ENCODE data around the gene FNDC3B. TPM values are rescaled to one million over a fixed set of nuclear protein-coding genes. Genes with fewer than 3 reads are reported as not detected.
A peak's percentile ranks its signal among the peaks of the same experiment; 100 is the strongest.

FNDC3B gene
- total and polyA plus RNA-seq, 4 donors, result 23.3 to 74.2 (median 32.9) TPM

DNA sequence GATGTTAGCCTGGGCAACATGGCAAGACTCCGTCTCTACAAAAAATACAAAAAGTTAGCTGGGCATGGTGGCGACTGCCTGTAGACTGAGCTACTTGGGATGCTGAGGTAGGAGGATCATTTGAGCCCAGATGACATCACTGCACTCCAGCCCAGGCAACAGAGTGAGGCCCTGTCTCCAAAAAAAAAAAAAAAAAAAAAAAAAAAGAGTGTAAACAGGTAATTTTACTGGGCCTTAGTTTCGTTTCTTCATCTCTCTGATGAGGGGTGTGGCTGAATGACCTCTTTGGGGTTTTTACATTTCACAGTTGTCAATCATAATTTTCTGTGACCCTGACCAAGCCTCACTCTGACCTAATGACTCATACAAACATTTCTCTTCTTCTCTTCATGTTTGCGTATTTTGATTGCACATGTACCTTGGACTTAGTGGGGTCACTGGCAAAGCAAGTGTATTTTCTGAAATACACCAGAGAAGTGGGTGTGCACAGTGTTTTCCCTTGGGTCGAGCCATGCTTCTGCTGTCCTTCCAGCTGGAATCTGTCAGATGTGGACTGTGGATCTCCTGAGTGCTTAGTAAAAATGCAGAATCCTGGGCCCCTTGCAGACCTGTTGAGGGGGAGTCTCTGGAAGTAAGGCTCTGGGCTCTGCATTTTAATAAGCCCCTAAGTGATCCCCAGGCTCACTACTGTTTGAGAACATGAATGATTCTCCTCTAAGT is 140.5 kb downstream of the FNDC3B start:
- Histone ChIP-seq H3K9ac (ENCODE audit: low read depth in 1 of 2, low read length in 2 of 2) (peak overlapping the region in 1 of 2 donors; percentile 14), H3K27ac (ENCODE audit: low read depth in 1 of 2, low read length in 2 of 2) (peak overlapping the region; percentile 60 to 75), H3K27me3 (ENCODE audit: control insufficient read depth in 4 of 4, insufficient read depth in 4 of 4, low read length in 3 of 4) (no peaks in the 10 kb centered on the region), H3K36me3 (ENCODE audit: control insufficient read depth in 4 of 4, insufficient read depth in 3 of 4, low read depth in 1 of 4, low read length in 3 of 4) (no peaks in the 10 kb centered on the region), H3K4me3 (ENCODE audit: low read depth in 1 of 3, low read length in 3 of 3) (no peak overlapping the region), H3K9me3 (ENCODE audit: control insufficient read depth in 4 of 4, low read length in 3 of 4) (no peaks in the 10 kb centered on the region), H3K4me1 (ENCODE audit: control insufficient read depth in 4 of 4, insufficient read depth in 4 of 4, low read length in 3 of 4) (peaks cover 14 to 41% (median 29%) of the 10 kb centered on the region in 4 donors)
- no peak for DNase-seq (ENCODE audit: low spot score)
- WGBS, result 44% methylated on average over 5 of the region's 5 CpGs
- TF ChIP-seq MAX (IDR thresholded peaks at IDR 0.05) (peak; percentile 83), GABPA (IDR thresholded peaks at IDR 0.05 in 1 of 2, conservative IDR thresholded peaks at IDR 0.05 in 1 of 2) (no peak), SP1 (IDR thresholded peaks at IDR 0.05) (peak; percentile 89), HNF4A (conservative IDR thresholded peaks at IDR 0.05) (peak; percentile 93 to 95), ATF3 (IDR thresholded peaks at IDR 0.05) (peak; percentile 95), FOXA2 (IDR thresholded peaks at IDR 0.05) (peak; percentile 19), ZBTB33 (IDR thresholded peaks at IDR 0.05) (peak; percentile 70), CTCF (IDR thresholded peaks at IDR 0.05; ENCODE audit: low read depth, low read length, missing input control) (no peak), JUND (IDR thresholded peaks at IDR 0.05) (peak; percentile 97 to 98), NR2F2 (IDR thresholded peaks at IDR 0.05) (peak; percentile 69), EGR1 (IDR thresholded peaks at IDR 0.05; ENCODE audit: low read depth in 2 of 2) (no peak), HNF4G (IDR thresholded peaks at IDR 0.05) (peak; percentile 90), RXRA (IDR thresholded peaks at IDR 0.05) (peak; percentile 90 to 95), RAD21 (IDR thresholded peaks at IDR 0.05) (peak; percentile 55 to 72), YY1 (IDR thresholded peaks at IDR 0.05) (peak; percentile 60), FOXA1 (IDR thresholded peaks at IDR 0.05) (peak; percentile 48), TAF1 (conservative IDR thresholded peaks at IDR 0.05) (no peak)
- TF ChIP-seq, protein P1, sequence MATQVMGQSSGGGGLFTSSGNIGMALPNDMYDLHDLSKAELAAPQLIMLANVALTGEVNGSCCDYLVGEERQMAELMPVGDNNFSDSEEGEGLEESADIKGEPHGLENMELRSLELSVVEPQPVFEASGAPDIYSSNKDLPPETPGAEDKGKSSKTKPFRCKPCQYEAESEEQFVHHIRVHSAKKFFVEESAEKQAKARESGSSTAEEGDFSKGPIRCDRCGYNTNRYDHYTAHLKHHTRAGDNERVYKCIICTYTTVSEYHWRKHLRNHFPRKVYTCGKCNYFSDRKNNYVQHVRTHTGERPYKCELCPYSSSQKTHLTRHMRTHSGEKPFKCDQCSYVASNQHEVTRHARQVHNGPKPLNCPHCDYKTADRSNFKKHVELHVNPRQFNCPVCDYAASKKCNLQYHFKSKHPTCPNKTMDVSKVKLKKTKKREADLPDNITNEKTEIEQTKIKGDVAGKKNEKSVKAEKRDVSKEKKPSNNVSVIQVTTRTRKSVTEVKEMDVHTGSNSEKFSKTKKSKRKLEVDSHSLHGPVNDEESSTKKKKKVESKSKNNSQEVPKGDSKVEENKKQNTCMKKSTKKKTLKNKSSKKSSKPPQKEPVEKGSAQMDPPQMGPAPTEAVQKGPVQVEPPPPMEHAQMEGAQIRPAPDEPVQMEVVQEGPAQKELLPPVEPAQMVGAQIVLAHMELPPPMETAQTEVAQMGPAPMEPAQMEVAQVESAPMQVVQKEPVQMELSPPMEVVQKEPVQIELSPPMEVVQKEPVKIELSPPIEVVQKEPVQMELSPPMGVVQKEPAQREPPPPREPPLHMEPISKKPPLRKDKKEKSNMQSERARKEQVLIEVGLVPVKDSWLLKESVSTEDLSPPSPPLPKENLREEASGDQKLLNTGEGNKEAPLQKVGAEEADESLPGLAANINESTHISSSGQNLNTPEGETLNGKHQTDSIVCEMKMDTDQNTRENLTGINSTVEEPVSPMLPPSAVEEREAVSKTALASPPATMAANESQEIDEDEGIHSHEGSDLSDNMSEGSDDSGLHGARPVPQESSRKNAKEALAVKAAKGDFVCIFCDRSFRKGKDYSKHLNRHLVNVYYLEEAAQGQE (IDR thresholded peaks at IDR 0.05), result peak; percentile 31

Measured in liver (tissue), 9 donors.